ENCODE results near the gene PSENEN. TPM values are rescaled to one million over a fixed set of nuclear protein-coding genes. Genes with fewer than 3 reads are reported as not detected.

PSENEN gene
- total and polyA plus RNA-seq, 2 of the 8 experiments (the other 6 are each of a cell fraction or from before 2014, with no cell fraction given): 66.7 to 75.3 TPM

DNA sequence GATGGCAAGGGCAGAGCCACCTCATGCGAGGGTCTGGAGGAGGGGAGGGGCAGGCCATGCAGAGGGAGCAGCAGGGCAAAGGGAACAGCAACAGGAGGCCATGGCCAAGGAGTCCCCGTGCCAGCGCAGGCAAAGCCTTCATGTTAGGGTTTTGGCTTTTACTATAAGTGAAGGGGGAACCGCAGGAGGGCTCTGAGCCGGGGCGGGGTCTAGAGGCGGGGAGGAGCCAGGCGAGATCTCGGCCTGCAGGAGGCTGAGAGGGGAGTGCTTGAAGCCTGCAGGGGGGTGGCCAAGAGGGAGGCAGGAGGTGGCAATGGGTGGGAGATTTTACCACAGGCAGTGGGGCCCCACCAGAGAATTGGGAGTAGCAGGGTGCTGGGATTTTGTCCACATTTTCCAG is 36.2 kb downstream of the PSENEN start:
- FAIRE-seq (no peak), DNase-seq (ENCODE audit: low read depth in 1 of 2, low spot score in 2 of 2) (peak in 1 of 2 experiments; percentile 75)
- H2BK12ac ChIP-seq (ENCODE audit: low read depth, low read length): no peak overlapping the region
- WGBS, 2 experiments (ENCODE audit: extremely low coverage in 1 of 2, insufficient coverage in 1 of 2, insufficient read length in 1 of 2, insufficient replicate concordance in 2 of 2, low coverage in 1 of 2, low lambda C conversion rate in 2 of 2, missing lambda C conversion rate in 1 of 2): 38% methylated on average over 9 of the region's 9 CpGs; no CpG with 5 or more reads in 1 of the 2 experiments
- H2AK5ac ChIP-seq (ENCODE audit: low read depth, low read length): 0 out of 2 replicates have a peak overlapping the region, but pooled peaks have one; percentile 45
- H3K36me3 ChIP-seq (ENCODE audit: control insufficient read depth in 2 of 4, insufficient read depth in 4 of 4, low read length in 3 of 4): no peaks in the 10 kb centered on the region
- peaks cover 0 to 12% of the 10 kb centered on the region in 2 experiments for H4K20me1 ChIP-seq (replicated peaks in 1 of 2; ENCODE audit: control insufficient read depth in 1 of 2, insufficient read depth in 2 of 2, low read length in 2 of 2)
- no peak overlapping the region for H3K18ac ChIP-seq (ENCODE audit: extremely low read depth, low read length)
- TF ChIP-seq SP4 (IDR thresholded peaks at IDR 0.05; ENCODE audit: low read length) (no peak), SP1 (IDR thresholded peaks at IDR 0.05; ENCODE audit: low read depth, low read length) (no peak)
- no peak overlapping the region for H2AFZ ChIP-seq (ENCODE audit: low read length)
- peaks cover 0 to 26% (median 14%) of the 10 kb centered on the region in 4 experiments; a peak in 6 of 7 replicates for H3K4me1 ChIP-seq (replicated peaks in 1 of 4; ENCODE audit: control insufficient read depth in 3 of 4, insufficient read depth in 4 of 4, low read length in 3 of 4)
- ChIA-PET POLR2A (ENCODE audit: partially characterized antibody) (interaction anchor here (1.0 to 1.8 kb wide), 3 partner anchors 17 to 41 kb away, joined by 3 to 4 read pairs (median 4); no protein-coding TSS in a partner anchor), CTCF (ENCODE audit: partially characterized antibody) (interaction anchor here (0.8 to 1.1 kb wide), 3 partner anchors 34 to 38 kb away, joined by 3 to 5 read pairs (median 4); no protein-coding TSS in a partner anchor)
- H3K27me3 ChIP-seq (replicated peaks in 1 of 4; ENCODE audit: control insufficient read depth in 3 of 4, extremely low read depth in 1 of 4, insufficient read depth in 3 of 4, low read length in 3 of 4): peaks cover 0 to 5% (median 2%) of the 10 kb centered on the region in 4 experiments; a peak in 3 of 7 replicates
- H4K8ac ChIP-seq (ENCODE audit: extremely low read depth, insufficient read depth, low read length): no peak overlapping the region
- no peak overlapping the region for H2BK120ac ChIP-seq (replicated peaks; ENCODE audit: low read depth, low read length)
- H3K4ac ChIP-seq (replicated peaks; ENCODE audit: insufficient read length, low read depth, low read length): no peak overlapping the region
- peak overlapping the region; percentile 95; the same call in 1 of the 2 replicates for H2BK15ac ChIP-seq (ENCODE audit: low read length)
- H4K91ac ChIP-seq (replicated peaks; ENCODE audit: insufficient read length, low read length): no peak overlapping the region
- H2BK5ac ChIP-seq (ENCODE audit: low read depth, low read length): no peak overlapping the region
- peaks cover 11% of the 10 kb centered on the region for H3K23me2 ChIP-seq (ENCODE audit: low read depth, low read length)
- H3K79me2 ChIP-seq (ENCODE audit: control insufficient read depth in 1 of 2, insufficient read depth in 2 of 2, low read length in 2 of 2): no peaks in the 10 kb centered on the region
- no peaks in the 10 kb centered on the region for H3K9me3 ChIP-seq (ENCODE audit: insufficient read depth in 2 of 2, low read depth in 1 of 2, low read length in 1 of 2)
- no peaks in the 10 kb centered on the region; the same call in 1 of the 2 replicates for H3K79me1 ChIP-seq (ENCODE audit: low read depth, low read length)
- no peak overlapping the region for H2BK20ac ChIP-seq (ENCODE audit: low read length)
- H3K9ac ChIP-seq (replicated peaks in 1 of 4; ENCODE audit: extremely low read depth in 1 of 4, low read depth in 3 of 4, low read length in 3 of 4): no peak overlapping the region
- H3K23ac ChIP-seq (ENCODE audit: insufficient read length): no peak overlapping the region
- no peak overlapping the region; a peak in 1 of 8 replicates for H3K4me3 ChIP-seq (ENCODE audit: extremely low read depth in 1 of 4, insufficient read depth in 2 of 4, low read depth in 3 of 4, low read length in 4 of 4)
- no peak overlapping the region for H4K5ac ChIP-seq (ENCODE audit: insufficient read length, low read depth, low read length)
- H3K4me2 ChIP-seq (ENCODE audit: insufficient read depth in 1 of 2, low read depth in 2 of 2, low read length in 2 of 2): peak overlapping the region in 1 of 2 experiments; percentile 45; a peak in 3 of 4 replicates
- no peak overlapping the region for H3K14ac ChIP-seq (ENCODE audit: insufficient read length)
- H3K56ac ChIP-seq (replicated peaks; ENCODE audit: insufficient read length, low read depth, low read length): no peak overlapping the region
- H3K27ac ChIP-seq (ENCODE audit: low read depth, low read length): no peak overlapping the region

Data from H1 (cell line).